Stimulated activated CD4-positive, alpha-beta T cell treated with anti-CD3 and anti-CD28 coated beads, TNF-alpha, amount 100 ng/mL, for 48 hours (primary cell): ENCODE measurements around the gene FTSJ1.
"Not testable (repeated sequence)": the region's sequence is repeated elsewhere in the genome, so short reads cannot be mapped to it uniquely, and the experiment has no call there.

ENCODE experiments used
- DNase-seq, 3 donors: peaks; one replicate each; pipeline ENCODE4 v3.0.0-alpha.2; 2020; ENCODE audit warnings: low read depth in 3 of 3

FTSJ1 gene

DNA sequence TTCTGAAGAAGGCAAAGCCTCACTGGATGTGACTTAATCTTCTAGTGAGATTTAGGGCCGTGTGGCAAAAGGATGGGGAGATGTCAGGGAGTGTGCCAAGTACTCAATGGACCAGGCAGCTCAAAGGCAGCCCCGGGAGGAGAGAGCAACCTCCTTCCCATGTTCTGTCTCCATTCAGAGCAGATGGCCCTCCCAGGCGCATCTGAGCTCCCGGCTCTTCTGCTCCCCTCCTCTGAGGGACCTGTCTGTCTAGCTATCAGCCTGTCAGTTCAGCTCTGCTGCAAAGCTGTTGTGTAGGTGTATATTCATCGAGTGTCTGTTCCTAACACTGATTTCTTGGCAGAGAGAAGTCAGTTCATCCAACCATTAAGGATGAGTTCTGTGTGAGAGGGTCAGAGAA, 21.9 kb downstream of the FTSJ1 start:
- DNase-seq: no peak

GRCh38 chrX:48498374-48498809, 22.4 kb downstream of the FTSJ1 start:
- DNase-seq: no peak

GRCh38 chrX:48504261-48504660, 28.3 kb downstream of the FTSJ1 start:
- DNase-seq: no peak

DNA sequence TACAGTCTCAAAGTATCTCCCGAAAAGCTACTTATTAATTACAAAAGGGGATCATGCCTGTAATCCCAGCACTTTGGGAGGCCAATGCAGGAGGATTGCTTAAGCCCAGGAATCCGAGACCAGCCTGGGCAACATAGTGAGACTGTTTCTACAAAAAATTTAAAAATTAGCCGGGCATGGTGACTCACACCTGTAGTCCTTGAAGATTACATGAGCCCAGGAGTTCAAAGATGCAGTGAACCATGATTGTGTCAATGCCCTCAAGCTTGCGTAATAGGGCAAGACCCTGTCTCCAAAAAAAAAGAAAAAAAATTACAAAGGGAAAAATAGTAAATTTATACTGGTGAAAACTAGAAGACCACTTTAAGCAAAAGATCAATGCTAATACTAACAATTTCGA, 29.5 kb downstream of the FTSJ1 start:
- no peak for DNase-seq

- no peak for DNase-seq
Measured at GRCh38 chrX:48507246-48507645, 31.2 kb downstream of the FTSJ1 start.

DNA sequence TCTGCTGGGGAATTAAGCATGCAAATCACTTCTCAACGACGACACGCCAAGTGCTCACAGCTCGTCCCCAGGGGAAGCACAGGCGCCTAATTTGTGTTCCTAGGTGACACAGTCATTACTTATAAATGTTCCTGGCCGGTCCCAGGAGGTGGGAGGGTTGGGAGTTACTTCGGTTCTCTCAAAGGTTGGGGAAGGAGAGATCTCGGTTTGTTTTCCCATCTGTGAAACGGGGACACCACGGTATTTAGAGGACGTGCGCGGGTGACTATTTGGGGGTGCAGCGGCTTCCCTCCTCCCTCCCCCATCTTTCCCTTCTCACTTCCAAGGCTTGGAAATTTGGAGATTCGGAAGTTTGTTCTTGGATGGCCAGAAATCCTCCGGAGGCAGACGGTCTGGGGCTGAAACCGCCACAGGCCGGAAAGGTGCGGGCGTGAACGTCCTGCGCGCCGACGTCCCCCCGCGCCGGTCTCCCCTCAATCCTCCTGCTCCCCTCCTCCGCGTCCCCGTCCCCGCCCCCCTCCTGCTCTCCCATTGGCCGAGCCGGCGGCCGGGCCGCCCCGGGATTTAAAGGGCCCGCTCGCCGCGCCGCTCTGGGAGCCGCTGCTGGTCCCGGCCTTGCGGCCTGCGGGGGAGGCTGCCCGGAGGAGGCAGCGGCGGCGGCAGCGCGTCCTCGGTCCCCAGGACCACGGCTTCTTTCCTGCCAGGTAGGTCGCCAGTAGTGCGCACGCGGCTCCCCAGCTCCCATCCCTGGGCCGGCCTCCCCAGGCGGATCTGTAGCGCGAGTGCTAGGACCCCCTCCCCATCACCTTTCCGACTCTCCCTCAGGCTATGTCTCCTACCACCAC, 32.6 kb downstream of the FTSJ1 start, which contains the start of gene PORCN:
Gene PORCN, plus strand, starts transcription at position 593 of the 845 bp plus-strand sequence. CDS start 829 bp downstream, outside the sequence.
- DNase-seq: peak; percentile 59 to 73 (median 64)

DNA sequence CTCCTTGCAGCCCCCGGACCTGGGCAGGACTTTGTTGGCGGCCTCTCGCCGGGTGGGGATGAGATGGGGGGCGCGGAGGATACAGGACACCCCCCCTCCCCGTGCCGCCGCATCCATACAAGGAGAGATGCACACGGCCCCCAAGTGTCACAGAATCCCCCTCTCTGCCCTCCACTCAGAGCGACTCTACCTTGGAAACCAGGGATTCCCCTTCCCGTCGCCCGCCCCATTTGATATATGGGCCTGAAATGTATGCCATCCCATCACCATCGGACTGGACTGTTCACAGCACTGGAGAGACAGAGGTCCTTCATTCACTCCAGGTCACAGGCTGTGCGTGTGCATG, 33.2 kb downstream of the FTSJ1 start:
- no peak for DNase-seq

- no peak for DNase-seq
Measured at GRCh38 chrX:48509619-48510018, 33.6 kb downstream of the FTSJ1 start.

GRCh38 chrX:48511560-48511959, 35.6 kb downstream of the FTSJ1 start:
- DNase-seq: no peak

DNA sequence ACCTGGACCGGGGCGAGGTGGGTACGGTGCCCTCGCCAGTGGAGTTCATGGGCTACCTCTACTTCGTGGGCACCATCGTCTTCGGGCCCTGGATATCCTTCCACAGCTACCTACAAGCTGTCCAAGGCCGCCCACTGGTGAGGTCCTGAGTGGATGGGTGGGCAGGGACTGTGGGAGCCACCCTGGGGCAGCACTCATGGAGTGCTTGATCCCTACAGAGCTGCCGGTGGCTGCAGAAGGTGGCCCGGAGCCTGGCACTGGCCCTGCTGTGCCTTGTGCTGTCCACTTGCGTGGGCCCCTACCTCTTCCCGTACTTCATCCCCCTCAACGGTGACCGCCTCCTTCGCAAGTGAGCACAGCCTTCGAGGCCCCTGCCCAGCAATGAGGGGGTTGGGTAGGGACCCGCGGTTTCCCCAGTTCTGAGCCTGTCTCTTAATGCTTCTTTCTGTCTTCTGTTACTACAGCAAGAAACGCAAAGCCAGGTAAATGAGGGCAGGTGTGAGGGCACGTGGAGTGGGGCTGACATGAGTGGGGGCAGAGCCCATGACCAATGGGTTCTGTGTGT, 36.5 kb downstream of the FTSJ1 start:
- no peak for DNase-seq

- no peak for DNase-seq
Measured at GRCh38 chrX:48513670-48514069, 37.7 kb downstream of the FTSJ1 start.

DNA sequence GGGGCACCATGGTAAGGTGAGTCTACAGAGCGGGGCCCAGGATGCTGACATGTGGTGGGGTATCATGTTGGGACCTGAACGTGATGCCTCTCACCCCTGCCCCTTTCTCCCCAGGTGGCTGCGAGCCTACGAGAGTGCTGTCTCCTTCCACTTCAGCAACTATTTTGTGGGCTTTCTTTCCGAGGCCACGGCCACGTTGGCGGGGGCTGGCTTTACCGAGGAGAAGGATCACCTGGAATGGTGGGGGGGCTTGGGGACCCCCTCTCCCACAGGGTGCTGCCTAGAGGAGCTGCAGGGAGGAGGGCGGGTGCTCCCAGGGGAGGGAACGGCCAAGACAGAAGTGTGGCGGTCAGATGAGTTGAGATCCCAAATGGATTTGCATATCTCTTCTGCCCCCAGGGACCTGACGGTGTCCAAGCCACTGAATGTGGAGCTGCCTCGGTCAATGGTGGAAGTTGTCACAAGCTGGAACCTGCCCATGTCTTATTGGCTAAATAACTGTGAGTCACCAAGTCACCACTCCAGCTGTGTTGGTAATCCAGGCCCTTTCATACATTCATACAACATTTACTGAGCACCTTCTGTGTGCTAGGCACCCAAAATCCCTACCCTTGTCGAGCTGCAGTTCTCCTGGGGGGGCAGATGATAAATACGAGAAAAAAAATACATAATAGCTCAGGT, 38.3 kb downstream of the FTSJ1 start:
- no peak for DNase-seq

GRCh38 chrX:48514868-48515460, 39.0 kb downstream of the FTSJ1 start:
- DNase-seq: no peak

DNA sequence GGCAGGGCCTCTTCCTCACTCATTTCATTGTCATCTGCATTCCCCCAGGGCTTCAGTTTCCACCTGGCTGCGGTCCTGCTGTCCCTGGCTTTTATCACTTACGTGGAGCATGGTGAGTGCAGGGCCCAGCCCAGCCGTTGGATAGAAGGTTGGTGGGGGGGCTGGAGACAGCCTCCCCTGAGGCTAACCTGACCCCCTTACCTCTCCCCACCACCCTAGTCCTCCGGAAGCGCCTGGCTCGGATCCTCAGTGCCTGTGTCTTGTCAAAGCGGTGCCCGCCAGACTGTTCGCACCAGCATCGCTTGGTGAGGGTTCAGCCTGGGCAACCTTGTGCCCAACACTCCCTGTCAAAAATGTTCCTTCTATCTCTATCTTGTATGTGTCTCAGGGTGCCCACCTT, 39.8 kb downstream of the FTSJ1 start:
- DNase-seq: no peak

DNA sequence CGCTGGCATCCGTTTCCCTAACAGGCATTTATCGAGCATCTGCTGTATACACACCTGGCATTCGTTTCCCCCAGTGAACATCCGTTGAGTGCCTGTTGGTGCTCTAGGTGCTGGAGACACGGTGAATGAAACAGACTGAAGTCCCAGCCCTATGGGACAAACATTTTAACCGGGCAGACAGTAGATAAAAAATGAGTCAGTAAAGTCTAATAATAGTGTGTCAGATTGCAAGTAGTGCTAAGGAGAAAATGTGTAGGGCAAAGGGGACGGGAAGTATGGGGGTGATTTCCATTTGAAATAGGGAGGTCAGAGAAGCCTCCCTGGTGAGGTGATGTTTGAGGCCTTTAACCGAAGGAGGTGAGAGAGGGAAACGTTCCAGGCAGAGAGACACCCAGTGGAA, 40.3 kb downstream of the FTSJ1 start:
- DNase-seq: no peak

- no peak for DNase-seq
Measured at GRCh38 chrX:48516987-48517386, 41.0 kb downstream of the FTSJ1 start.

DNA sequence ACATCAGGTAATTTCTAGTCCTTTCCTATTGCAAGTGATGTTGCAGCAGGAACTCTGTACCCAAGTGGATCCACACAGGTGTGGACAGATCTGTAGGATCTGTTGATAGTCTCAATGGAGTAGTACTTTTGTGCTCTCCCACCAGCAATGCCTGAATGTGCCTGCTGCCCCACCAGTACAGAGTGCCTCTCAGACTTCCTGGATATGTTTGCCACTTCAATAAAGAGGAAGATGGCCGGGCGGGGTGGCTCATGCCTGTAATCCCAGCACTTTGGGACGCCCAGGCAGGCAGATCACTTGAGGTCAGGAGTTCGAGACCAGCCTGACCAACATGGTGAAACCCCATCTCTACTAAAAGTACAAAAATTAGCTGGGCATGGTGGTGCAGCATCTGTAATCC, 43.5 kb downstream of the FTSJ1 start:
- DNase-seq: not testable (repeated sequence)

DNA sequence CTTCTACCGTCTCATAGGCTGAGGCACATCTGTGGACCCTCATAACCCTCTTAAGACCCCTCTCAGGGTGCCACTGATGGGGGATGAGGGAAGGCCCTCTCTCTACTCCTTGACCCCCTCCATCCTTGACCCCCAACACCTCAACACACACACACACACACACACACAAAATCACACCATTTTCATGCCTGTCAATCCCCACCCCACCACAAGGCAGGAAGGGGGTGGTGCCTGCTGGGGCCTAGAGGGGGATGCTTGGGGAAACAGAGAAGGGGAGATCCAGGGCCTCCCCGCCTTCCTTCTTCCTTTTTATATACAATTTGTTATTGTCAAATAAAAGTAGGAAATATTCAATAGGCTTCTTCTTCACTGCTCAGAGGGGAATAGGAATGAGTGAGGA, 44.5 kb downstream of the FTSJ1 start:
- no peak for DNase-seq

DNA sequence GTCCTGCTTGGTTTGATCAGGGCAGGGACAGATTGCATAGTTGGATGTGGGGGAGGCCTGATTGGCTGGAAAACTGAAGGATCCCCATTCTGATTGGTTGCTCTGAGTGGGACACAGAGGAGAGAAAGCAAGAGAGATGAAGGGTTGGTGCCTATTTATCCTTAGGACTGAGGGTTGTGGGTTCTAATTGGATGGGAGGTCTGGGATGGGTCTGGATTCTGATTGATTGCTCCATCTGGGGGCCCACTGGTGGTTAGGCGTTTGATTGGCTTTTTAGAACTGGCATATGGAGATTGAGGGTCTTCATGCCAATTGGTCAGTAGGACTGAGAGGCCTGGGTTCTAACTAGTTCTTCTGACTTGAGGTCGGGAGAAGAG, 45.0 kb downstream of the FTSJ1 start:
- no peak for DNase-seq

DNA sequence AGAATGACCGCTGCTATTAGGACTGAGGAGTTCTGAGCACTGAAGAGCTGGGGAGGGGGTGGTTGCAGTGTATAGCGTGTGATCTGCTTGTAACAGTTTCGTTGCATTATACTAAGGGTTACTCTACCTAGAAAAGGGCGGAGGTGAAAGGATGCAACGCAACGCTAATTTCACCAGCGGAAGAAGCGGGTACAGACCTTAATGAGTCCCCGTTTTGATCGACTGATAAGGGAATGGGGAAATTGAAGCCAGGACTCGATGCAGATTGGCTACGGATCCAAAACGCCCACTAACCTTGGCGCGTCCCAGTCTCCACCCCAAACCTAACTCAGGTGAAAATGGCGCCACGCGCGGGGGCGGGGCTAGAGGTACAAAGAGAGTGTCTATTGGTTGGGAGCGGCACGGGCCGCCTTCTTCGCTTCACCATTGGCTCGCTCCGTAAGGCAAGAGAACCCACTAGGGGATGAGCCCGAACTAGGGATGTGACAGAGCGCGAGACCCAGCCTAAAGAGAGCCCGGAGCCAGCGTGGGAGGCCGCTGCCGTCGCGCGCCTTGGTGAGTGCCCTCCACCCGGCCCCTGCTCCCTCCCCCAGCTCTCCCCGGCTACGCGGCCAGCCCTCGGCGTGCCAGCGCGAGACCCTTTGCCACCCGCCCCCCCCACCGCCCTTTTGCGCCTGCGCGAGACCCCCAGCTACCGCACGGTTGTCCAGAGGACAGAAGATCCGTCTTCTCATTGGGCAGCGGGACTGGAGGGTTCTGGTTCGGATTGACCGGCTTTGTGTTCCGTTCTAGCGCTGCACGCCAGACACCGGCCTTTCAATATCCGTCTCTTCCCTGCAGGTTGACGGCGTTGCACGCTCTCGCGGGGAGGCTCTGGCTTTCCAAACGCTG, 45.6 kb downstream of the FTSJ1 start, which contains the start of gene EBP:
Gene EBP, plus strand, starts transcription at position 456 of the 891 bp plus-strand sequence. CDS start 1,964 bp downstream, outside the sequence.
- peak; percentile 87 to 94 (median 90) for DNase-seq

DNA sequence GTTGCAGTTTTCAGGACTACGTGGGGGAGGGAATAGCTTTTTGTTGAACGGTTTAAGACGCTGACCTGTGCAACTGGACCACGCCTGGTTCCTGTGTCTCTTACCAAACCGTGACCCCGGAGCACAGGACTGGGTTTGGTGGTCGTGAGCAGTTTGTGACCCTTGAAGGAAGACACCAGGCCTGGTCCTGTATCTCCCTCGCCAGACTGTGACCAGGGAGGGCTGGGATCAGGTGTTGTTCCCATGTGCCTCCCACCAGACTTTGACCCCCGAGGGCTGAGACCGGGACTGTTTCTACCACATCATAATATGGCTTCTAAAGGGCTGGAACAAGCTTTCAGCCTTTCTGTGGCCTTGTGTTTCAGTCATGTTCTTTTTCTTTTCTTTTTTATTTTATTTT, 46.3 kb downstream of the FTSJ1 start:
- DNase-seq: no peak
